ENCODE measurements around the gene TACR3. TPM values are rescaled to one million over a fixed set of nuclear protein-coding genes. Genes with fewer than 3 reads are reported as not detected.
"Not testable (repeated sequence)": the region's sequence is repeated elsewhere in the genome, so short reads cannot be mapped to it uniquely, and the experiment has no call there.

The TACR3 gene
- total RNA-seq, 2 donors from 2014 or later: not detected

DNA sequence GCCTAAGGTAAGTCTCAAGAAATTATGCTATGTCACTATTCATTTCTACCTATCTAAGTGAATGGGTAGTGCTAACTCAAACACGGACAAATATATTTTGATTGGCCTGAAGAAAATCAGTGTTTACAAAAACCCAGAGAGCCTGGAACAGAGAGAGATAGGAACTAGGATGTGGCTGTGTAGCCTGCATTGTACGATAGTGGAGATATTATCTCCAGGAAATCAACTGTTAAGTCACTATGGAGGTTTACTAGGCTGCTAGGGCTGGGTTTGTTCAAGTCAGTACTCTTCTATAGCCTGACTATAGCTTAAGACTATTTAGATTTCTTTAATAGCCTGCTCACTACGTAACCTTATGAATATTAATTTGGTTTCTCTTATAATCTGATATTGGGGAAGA lies 127.9 kb downstream of the TACR3 start:
- no peaks in the 10 kb centered on the region for H3K9me3 ChIP-seq
- H3K36me3 ChIP-seq: no peaks in the 10 kb centered on the region
- TF ChIP-seq CTCF (IDR thresholded peaks at IDR 0.05): no peak
- DNase-seq (ENCODE audit: low spot score): no peak
- H3K4me1 ChIP-seq (ENCODE audit: control insufficient read depth in 1 of 2, low read depth in 2 of 2): no peaks in the 10 kb centered on the region
- H3K27me3 ChIP-seq (replicated peaks; ENCODE audit: insufficient read depth): no peaks in the 10 kb centered on the region
- no peak for ATAC-seq (ENCODE audit: insufficient number of reproducible peaks, low FRiP score, low read depth)
- H3K4me3 ChIP-seq: no peak overlapping the region
- H3K27ac ChIP-seq: no peak overlapping the region

- no peaks in the 10 kb centered on the region for H3K4me1 ChIP-seq (ENCODE audit: control insufficient read depth in 1 of 2, low read depth in 2 of 2)
- ATAC-seq (ENCODE audit: insufficient number of reproducible peaks, low FRiP score, low read depth): no peak
- H3K4me3 ChIP-seq: no peak overlapping the region
- H3K27ac ChIP-seq: no peak overlapping the region
- no peaks in the 10 kb centered on the region for H3K36me3 ChIP-seq
- H3K27me3 ChIP-seq (replicated peaks; ENCODE audit: insufficient read depth): no peaks in the 10 kb centered on the region
- TF ChIP-seq CTCF (IDR thresholded peaks at IDR 0.05): no peak
- DNase-seq (ENCODE audit: low spot score): no peak
- no peaks in the 10 kb centered on the region for H3K9me3 ChIP-seq
Measured at GRCh38 chr4:103567591-103567990, 152.2 kb downstream of the TACR3 start.

- H3K36me3 ChIP-seq; H3K4me3 ChIP-seq; H3K27ac ChIP-seq; H3K4me1 ChIP-seq (ENCODE audit: control insufficient read depth in 1 of 2, low read depth in 2 of 2); H3K9me3 ChIP-seq; H3K27me3 ChIP-seq (replicated peaks; ENCODE audit: insufficient read depth); DNase-seq (ENCODE audit: low spot score); ATAC-seq (ENCODE audit: insufficient number of reproducible peaks, low FRiP score, low read depth): not testable (repeated sequence)
Measured at GRCh38 chr4:103559178-103559577, 160.6 kb downstream of the TACR3 start.

Data from thoracic aorta (tissue), 2 donors.